Body of pancreas (tissue), 4 donors: ENCODE data around the gene MZF1. TPM values are rescaled to one million over a fixed set of nuclear protein-coding genes. Genes with fewer than 3 reads are reported as not detected.

Source experiments
- ATAC-seq: fragments of 150-250 bp; one replicate; pipeline ENCODE4 v1.9.1; 2016
- DNase-seq, 4 donors: peaks; one replicate each; pipeline ENCODE4 v3.0.0-alpha.2; 2019
- H3K27ac ChIP-seq, 4 donors: fragments of 200-600 bp; sonication (generic); 1 replicate in 3 of 4; 2 replicates in 1 of 4; pipeline versions ENCODE4 v1.5.1 to v1.6.1; 2016 to 2019; ENCODE audit warnings: mild to moderate bottlenecking in 1 of 4, mixed read lengths in 1 of 4, moderate library complexity in 1 of 4
- H3K27me3 ChIP-seq, 2 donors: fragments of 200-600 bp; sonication (generic); one replicate each; pipeline ENCODE4 v1.6.0; 2016; ENCODE audit warnings: mild to moderate bottlenecking in 1 of 2
- H3K36me3 ChIP-seq, 2 donors: fragments of 200-600 bp; sonication (generic); replicated peaks in 1 of 2; 2 replicates each; pipeline ENCODE4 v1.5.1; 2016; ENCODE audit warnings: low read depth in 2 of 2; ENCODE audit not compliant: insufficient read depth in 1 of 2
- H3K4me1 ChIP-seq: fragments of 200-600 bp; sonication (generic); one replicate; pipeline ENCODE4 v1.6.0; 2016
- H3K4me3 ChIP-seq, 2 donors: fragments of 200-600 bp; sonication (generic); 1 replicate in 1 of 2; 2 replicates in 1 of 2; pipeline ENCODE4 v1.5.1; 2016 to 2019
- H3K9me3 ChIP-seq, 3 donors: fragments of 200-600 bp; sonication (generic); 1 replicate in 2 of 3; 2 replicates in 1 of 3; pipeline ENCODE4 v1.5.1; 2016
- POLR2A ChIP-seq, 3 donors: fragments of 450-650 bp; IDR thresholded peaks; one replicate each; pipeline ENCODE4 v1.6.1; 2016; ENCODE audit warnings: antibody characterized with exemption in 3 of 3, mild to moderate bottlenecking in 2 of 3
- WGBS, 2 donors: methylation state at CpG; one replicate each; pipeline ENCODE4 v1.1.5; 2017; 5-methylcytosine and 5-hydroxymethylcytosine counted together
- intact Hi-C: fragments of 100-400 bp; cut with DNase I; formaldehyde crosslinking; loops from one replicate; pipeline ENCODE4 v1.15.1; 2023
- total RNA-seq, 2 donors: library from RNA; depleted of rRNA; stranded (reverse); fragments of >200 nt; gene quantifications; one replicate each; pipeline ENCODE4 v1.1.0, GENCODE V29; 2016
- TF ChIP-seq, protein P1 (sequence below), 7 experiments: fragments of 450-650 bp in 4 of 7; fragments of 200-600 bp in 3 of 7; sonication (generic) in 3 of 7; IDR thresholded peaks; one replicate each; pipeline ENCODE4 v1.5.1; 2016 to 2019; ENCODE audit warnings: antibody characterized with exemption in 7 of 7

MZF1 gene
- total RNA-seq, 2 donors from 2014 or later: 31.4 to 59.3 TPM

GRCh38 chr19:58558066-58558622 lies 15.0 kb downstream of the MZF1 start, which contains the start of gene UBE2M:
Gene UBE2M, minus strand, starts transcription at chr19:58558611. Its CDS starts 230 bp downstream, at chr19:58558381.
- Histone ChIP-seq H3K4me3 (peak within 1 kb of the TSS; percentile 48 to 79), H3K36me3 (peaks cover 0 to 4% of the 10 kb centered on the region in 2 donors), H3K27me3 (no peaks in the 10 kb centered on the region), H3K9me3 (no peaks in the 10 kb centered on the region), H3K27ac (peak within 1 kb of the TSS; percentile 98 to 100 (median 100)), H3K4me1 (peaks cover 69% of the 10 kb centered on the region)
- no peak for TF ChIP-seq POLR2A (IDR thresholded peaks at IDR 0.05)
- intact Hi-C loops: no loop called here
- WGBS, 2 donors: 0 to 2% methylated on average over 22 to 55 of the region's 62 CpGs
- DNase-seq (peak; percentile 68 to 73 (median 71)), ATAC-seq (peak; percentile 2)

GRCh38 chr19:58557221-58558065 lies 15.7 kb downstream of the MZF1 start:
- TF ChIP-seq, protein P1, sequence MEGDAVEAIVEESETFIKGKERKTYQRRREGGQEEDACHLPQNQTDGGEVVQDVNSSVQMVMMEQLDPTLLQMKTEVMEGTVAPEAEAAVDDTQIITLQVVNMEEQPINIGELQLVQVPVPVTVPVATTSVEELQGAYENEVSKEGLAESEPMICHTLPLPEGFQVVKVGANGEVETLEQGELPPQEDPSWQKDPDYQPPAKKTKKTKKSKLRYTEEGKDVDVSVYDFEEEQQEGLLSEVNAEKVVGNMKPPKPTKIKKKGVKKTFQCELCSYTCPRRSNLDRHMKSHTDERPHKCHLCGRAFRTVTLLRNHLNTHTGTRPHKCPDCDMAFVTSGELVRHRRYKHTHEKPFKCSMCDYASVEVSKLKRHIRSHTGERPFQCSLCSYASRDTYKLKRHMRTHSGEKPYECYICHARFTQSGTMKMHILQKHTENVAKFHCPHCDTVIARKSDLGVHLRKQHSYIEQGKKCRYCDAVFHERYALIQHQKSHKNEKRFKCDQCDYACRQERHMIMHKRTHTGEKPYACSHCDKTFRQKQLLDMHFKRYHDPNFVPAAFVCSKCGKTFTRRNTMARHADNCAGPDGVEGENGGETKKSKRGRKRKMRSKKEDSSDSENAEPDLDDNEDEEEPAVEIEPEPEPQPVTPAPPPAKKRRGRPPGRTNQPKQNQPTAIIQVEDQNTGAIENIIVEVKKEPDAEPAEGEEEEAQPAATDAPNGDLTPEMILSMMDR (IDR thresholded peaks at IDR 0.05): no peak
- no peak for TF ChIP-seq POLR2A (IDR thresholded peaks at IDR 0.05)
- Histone ChIP-seq H3K9me3 (no peaks in the 10 kb centered on the region), H3K4me1 (peaks cover 63% of the 10 kb centered on the region), H3K36me3 (peaks cover 0 to 4% of the 10 kb centered on the region in 2 donors), H3K4me3 (peak overlapping the region; percentile 48 to 79), H3K27me3 (no peaks in the 10 kb centered on the region), H3K27ac (peak overlapping the region; percentile 98 to 100 (median 100))
- DNase-seq (peak in 1 of 4 donors; percentile 13), ATAC-seq (no peak)
- WGBS, 2 donors: 20 to 26% methylated on average over 12 of the region's 12 CpGs
- intact Hi-C loops: no loop called here

DNA sequence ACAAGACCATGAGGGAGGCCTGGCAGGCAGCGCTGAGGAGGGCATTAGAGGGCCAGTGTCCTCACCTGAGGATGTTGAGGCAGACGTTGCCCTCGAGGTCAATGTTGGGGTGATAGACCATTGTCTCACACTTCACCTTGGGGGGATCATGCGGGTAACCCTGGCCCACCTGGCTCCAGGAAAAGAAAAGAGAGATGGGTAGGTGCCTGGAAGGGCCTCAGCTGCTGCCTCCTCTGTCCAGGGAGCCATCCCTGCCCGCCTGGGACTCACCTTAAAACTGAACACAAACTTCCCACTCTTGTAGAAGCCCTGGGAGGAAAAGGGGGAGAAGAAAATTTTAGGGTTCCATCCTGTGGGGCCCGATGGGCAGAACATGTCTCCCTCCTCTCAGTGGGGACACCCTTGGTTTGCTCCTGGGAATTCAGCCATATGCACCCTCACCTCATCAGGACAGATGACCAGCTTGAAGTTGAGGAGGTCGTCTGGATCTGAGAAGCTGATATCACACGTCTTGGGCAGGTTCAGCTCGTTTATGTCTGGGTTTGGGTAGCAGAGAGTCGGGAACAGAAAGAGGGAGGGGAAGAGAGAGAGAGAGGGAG lies 16.4 kb downstream of the MZF1 start:
- WGBS, 2 donors: 44 to 49% methylated on average over 10 of the region's 10 CpGs
- TF ChIP-seq, protein P1 (IDR thresholded peaks at IDR 0.05): no peak
- TF ChIP-seq POLR2A (IDR thresholded peaks at IDR 0.05): no peak
- peaks cover 56% of the 10 kb centered on the region for H3K4me1 ChIP-seq
- peak overlapping the region in 2 of 4 donors; percentile 29 to 100 for H3K27ac ChIP-seq
- no peak overlapping the region for H3K4me3 ChIP-seq
- no peak for DNase-seq
- no peaks in the 10 kb centered on the region for H3K27me3 ChIP-seq
- intact Hi-C loops: no loop called here
- no peaks in the 10 kb centered on the region for H3K9me3 ChIP-seq
- ATAC-seq: no peak
- peaks cover 0 to 4% of the 10 kb centered on the region in 2 donors for H3K36me3 ChIP-seq

GRCh38 chr19:58555920-58556621 lies 17.1 kb downstream of the MZF1 start:
- H3K27ac ChIP-seq: peak overlapping the region in 3 of 4 donors; percentile 72 to 95 (median 95)
- DNase-seq (peak in 1 of 4 donors; percentile 18), ATAC-seq (no peak)
- H3K36me3 ChIP-seq: peaks cover 4 to 6% of the 10 kb centered on the region in 2 donors
- no peaks in the 10 kb centered on the region for H3K9me3 ChIP-seq
- H3K4me1 ChIP-seq: peaks cover 50% of the 10 kb centered on the region
- intact Hi-C loops: no loop called here
- 76 to 91% methylated on average over 11 to 16 of the region's 16 CpGs for WGBS, 2 donors
- H3K4me3 ChIP-seq: no peak overlapping the region
- TF ChIP-seq POLR2A (IDR thresholded peaks at IDR 0.05): no peak
- H3K27me3 ChIP-seq: no peaks in the 10 kb centered on the region

- Histone ChIP-seq H3K27me3 (no peaks in the 10 kb centered on the region), H3K36me3 (peaks cover 4 to 12% of the 10 kb centered on the region in 2 donors), H3K27ac (peak overlapping the region; percentile 72 to 97 (median 95)), H3K9me3 (no peaks in the 10 kb centered on the region), H3K4me3 (no peak overlapping the region), H3K4me1 (peaks cover 50% of the 10 kb centered on the region)
- intact Hi-C loops: no loop called here
- ATAC-seq (no peak), DNase-seq (no peak)
- WGBS, 2 donors: 34 to 70% methylated on average over 2 to 3 of the region's 4 CpGs
- TF ChIP-seq, protein P1 (IDR thresholded peaks at IDR 0.05): no peak
- no peak for TF ChIP-seq POLR2A (IDR thresholded peaks at IDR 0.05)
Observed at GRCh38 chr19:58555369-58555885, 17.7 kb downstream of the MZF1 start.
